Neuron (in vitro differentiated cells): Measurements from ENCODE around the gene SEH1L.
"Not testable (repeated sequence)": the region's sequence is repeated elsewhere in the genome, so short reads cannot be mapped to it uniquely, and the experiment has no call there.

ENCODE experiments used
- H2AFZ ChIP-seq: one replicate; pipeline ENCODE4 v1.6.1; 2013; ENCODE audit warnings: low read depth, mild to moderate bottlenecking, inconsistent platforms, low read length, moderate library complexity
- H3K27me3 ChIP-seq: one replicate; pipeline ENCODE4 v1.6.1; 2013; ENCODE audit warnings: low read length; ENCODE audit not compliant: insufficient read depth
- H3K36me3 ChIP-seq: one replicate; pipeline ENCODE4 v1.6.1; 2013; ENCODE audit warnings: low read length; ENCODE audit not compliant: insufficient read depth
- H3K4me1 ChIP-seq: one replicate; pipeline ENCODE4 v1.6.1; 2013; ENCODE audit warnings: low read length; ENCODE audit not compliant: insufficient read depth
- H3K4me3 ChIP-seq: 2 replicates; pipeline ENCODE4 v1.5.1; 2013; ENCODE audit warnings: mild to moderate bottlenecking, low read length, moderate library complexity
- H3K9me3 ChIP-seq: one replicate; pipeline ENCODE4 v1.6.1; 2013; ENCODE audit warnings: low read length

The SEH1L gene

GRCh38 chr18:12960395-12960794 lies 12.6 kb downstream of the SEH1L start:
- Histone ChIP-seq H2AFZ (no peak overlapping the region), H3K9me3 (peaks cover 5% of the 10 kb centered on the region), H3K36me3 (peaks cover 55% of the 10 kb centered on the region), H3K4me3 (no peak overlapping the region), H3K27me3 (no peaks in the 10 kb centered on the region), H3K4me1 (no peaks in the 10 kb centered on the region)

GRCh38 chr18:12960853-12961397 lies 13.1 kb downstream of the SEH1L start:
- Histone ChIP-seq H3K4me1 (no peaks in the 10 kb centered on the region), H3K9me3 (peaks cover 5% of the 10 kb centered on the region), H3K4me3 (no peak overlapping the region), H3K27me3 (no peaks in the 10 kb centered on the region), H3K36me3 (peaks cover 56% of the 10 kb centered on the region), H2AFZ (no peak overlapping the region)

- no peaks in the 10 kb centered on the region for H3K27me3 ChIP-seq
- H3K36me3 ChIP-seq, result peaks cover 62% of the 10 kb centered on the region
- no peaks in the 10 kb centered on the region for H3K4me1 ChIP-seq
- H3K4me3 ChIP-seq, result no peak overlapping the region
- no peak overlapping the region for H2AFZ ChIP-seq
- H3K9me3 ChIP-seq, result peaks cover 5% of the 10 kb centered on the region
Observed at GRCh38 chr18:12963069-12963468, 15.3 kb downstream of the SEH1L start.

GRCh38 chr18:12968115-12968514 lies 20.3 kb downstream of the SEH1L start:
- Histone ChIP-seq H3K27me3 (no peaks in the 10 kb centered on the region), H3K9me3 (no peaks in the 10 kb centered on the region), H3K36me3 (peaks cover 70% of the 10 kb centered on the region), H3K4me1 (no peaks in the 10 kb centered on the region), H2AFZ (no peak overlapping the region), H3K4me3 (no peak overlapping the region)

- H2AFZ ChIP-seq, result no peak overlapping the region
- no peaks in the 10 kb centered on the region for H3K27me3 ChIP-seq
- peaks cover 1% of the 10 kb centered on the region for H3K9me3 ChIP-seq
- no peak overlapping the region for H3K4me3 ChIP-seq
- peaks cover 68% of the 10 kb centered on the region for H3K36me3 ChIP-seq
- H3K4me1 ChIP-seq, result no peaks in the 10 kb centered on the region
Observed at GRCh38 chr18:12968619-12969018, 20.8 kb downstream of the SEH1L start.

GRCh38 chr18:12973562-12974213 lies 25.9 kb downstream of the SEH1L start:
- H3K4me3 ChIP-seq, result no peak overlapping the region
- H3K36me3 ChIP-seq, result peaks cover 70% of the 10 kb centered on the region

GRCh38 chr18:12975488-12975887 lies 27.7 kb downstream of the SEH1L start:
- Histone ChIP-seq H3K9me3 (peaks cover 3% of the 10 kb centered on the region), H2AFZ (no peak overlapping the region), H3K36me3 (peaks cover 63% of the 10 kb centered on the region), H3K4me3 (no peak overlapping the region), H3K27me3 (no peaks in the 10 kb centered on the region), H3K4me1 (no peaks in the 10 kb centered on the region)

More at GRCh38 chr18:12973562-12974213, 25.9 kb downstream of the SEH1L start:
- Histone ChIP-seq H3K4me1 (no peaks in the 10 kb centered on the region), H3K27me3 (no peaks in the 10 kb centered on the region), H2AFZ (no peak overlapping the region), H3K9me3 (peaks cover 3% of the 10 kb centered on the region)

GRCh38 chr18:12976305-12976704 lies 28.5 kb downstream of the SEH1L start:
- Histone ChIP-seq H2AFZ (no peak overlapping the region), H3K4me3 (no peak overlapping the region), H3K27me3 (no peaks in the 10 kb centered on the region), H3K4me1 (no peaks in the 10 kb centered on the region), H3K36me3 (peaks cover 56% of the 10 kb centered on the region), H3K9me3 (peaks cover 3% of the 10 kb centered on the region)

- not testable (repeated sequence) for H3K4me1 ChIP-seq, H3K4me3 ChIP-seq, H2AFZ ChIP-seq, H3K9me3 ChIP-seq, H3K27me3 ChIP-seq
- peaks cover 48% of the 10 kb centered on the region for H3K36me3 ChIP-seq
Observed at GRCh38 chr18:12980065-12980464, 32.3 kb downstream of the SEH1L start.

GRCh38 chr18:12989397-12990122 lies 41.7 kb downstream of the SEH1L start:
- Histone ChIP-seq H3K27me3 (no peaks in the 10 kb centered on the region), H3K36me3 (peaks cover 9% of the 10 kb centered on the region), H3K4me1 (peaks cover 18% of the 10 kb centered on the region), H2AFZ (no peak overlapping the region), H3K4me3 (peak overlapping the region; percentile 57), H3K9me3 (no peaks in the 10 kb centered on the region)

- Histone ChIP-seq H3K9me3 (no peaks in the 10 kb centered on the region), H3K4me3 (peak overlapping the region; percentile 57), H2AFZ (peak overlapping the region; percentile 82), H3K4me1 (peaks cover 18% of the 10 kb centered on the region), H3K36me3 (peaks cover 8% of the 10 kb centered on the region), H3K27me3 (no peaks in the 10 kb centered on the region)
Observed at GRCh38 chr18:12990123-12990475, 42.3 kb downstream of the SEH1L start.

GRCh38 chr18:12990641-12990966 lies 42.8 kb downstream of the SEH1L start:
- Histone ChIP-seq H2AFZ (peak overlapping the region; percentile 82), H3K4me3 (peak overlapping the region; percentile 57), H3K4me1 (peaks cover 18% of the 10 kb centered on the region), H3K36me3 (peaks cover 5% of the 10 kb centered on the region), H3K27me3 (no peaks in the 10 kb centered on the region), H3K9me3 (no peaks in the 10 kb centered on the region)

GRCh38 chr18:12990967-12991820 lies 43.4 kb downstream of the SEH1L start, which contains the start of gene CEP192:
Gene CEP192, plus strand, starts transcription at chr18:12991362. Its CDS starts 8,063 bp downstream, at chr18:12999425.
- Histone ChIP-seq H3K4me3 (peak within 1 kb of the TSS; percentile 57), H3K9me3 (no peaks in the 10 kb centered on the region), H3K36me3 (peaks cover 5% of the 10 kb centered on the region), H3K27me3 (no peaks in the 10 kb centered on the region), H2AFZ (peak within 1 kb of the TSS; percentile 82), H3K4me1 (peaks cover 18% of the 10 kb centered on the region)
